ENCODE data around the gene SVIL. TPM values are rescaled to one million over a fixed set of nuclear protein-coding genes. Genes with fewer than 3 reads are reported as not detected.

Gene SVIL
- total and polyA plus RNA-seq, 2 experiments from 2014 or later = 5.9 to 7.3 TPM

- no peak overlapping the region for H2AFZ ChIP-seq
- H3F3A ChIP-seq (ENCODE audit: insufficient read depth) = peaks cover 10% of the 10 kb centered on the region; the same call in 1 of the 2 replicates
- H3K4me1 ChIP-seq (ENCODE audit: insufficient read depth) = peaks cover 5% of the 10 kb centered on the region; the same call in 1 of the 2 replicates
- H3K27ac ChIP-seq = no peak overlapping the region
- in situ Hi-C loops (cut with MboI) = no loop called here
- H3K36me3 ChIP-seq (ENCODE audit: low read depth) = no peaks in the 10 kb centered on the region
- H3K27me3 ChIP-seq (replicated peaks; ENCODE audit: insufficient read depth) = no peaks in the 10 kb centered on the region
- no peak overlapping the region for H3K4me2 ChIP-seq (ENCODE audit: unreplicated experiment)
- H4K20me1 ChIP-seq (ENCODE audit: insufficient read depth) = no peaks in the 10 kb centered on the region
- no peaks in the 10 kb centered on the region for H3K9me2 ChIP-seq (ENCODE audit: insufficient read depth)
- DNase-seq = no peak
- H3K9me3 ChIP-seq (ENCODE audit: low read depth) = no peaks in the 10 kb centered on the region
- TF ChIP-seq EZH2 (IDR thresholded peaks at IDR 0.05; ENCODE audit: insufficient read depth, poor library complexity, severe bottlenecking) (no peak), EZH2phosphoT487 (IDR thresholded peaks at IDR 0.05; ENCODE audit: insufficient read depth, low read depth) (no peak)
- no peak overlapping the region for H3K9ac ChIP-seq
- no peaks in the 10 kb centered on the region for H3K79me2 ChIP-seq (ENCODE audit: insufficient read depth)
- WGBS, 2 experiments (ENCODE audit: low coverage in 1 of 2, low lambda C conversion rate in 2 of 2, missing lambda C conversion rate in 2 of 2) = 27 to 34% methylated on average over 4 of the region's 4 CpGs
- H3K4me3 ChIP-seq = no peak overlapping the region
Observed at GRCh38 chr10:29670761-29671160, 36.0 kb upstream of the SVIL start.

GRCh38 chr10:29669149-29669548 lies 34.4 kb upstream of the SVIL start:
- Histone ChIP-seq H3K36me3 (ENCODE audit: low read depth) (no peaks in the 10 kb centered on the region), H3K4me1 (ENCODE audit: insufficient read depth) (peaks cover 5% of the 10 kb centered on the region; the same call in 1 of the 2 replicates), H3K9ac (no peak overlapping the region), H4K20me1 (ENCODE audit: insufficient read depth) (no peaks in the 10 kb centered on the region), H3K27me3 (replicated peaks; ENCODE audit: insufficient read depth) (no peaks in the 10 kb centered on the region), H3K27ac (no peak overlapping the region), H3K4me3 (no peak overlapping the region), H2AFZ (no peak overlapping the region), H3K9me3 (ENCODE audit: low read depth) (no peaks in the 10 kb centered on the region), H3K4me2 (ENCODE audit: unreplicated experiment) (no peak overlapping the region), H3K79me2 (ENCODE audit: insufficient read depth) (no peaks in the 10 kb centered on the region), H3K9me2 (ENCODE audit: insufficient read depth) (no peaks in the 10 kb centered on the region), H3F3A (ENCODE audit: insufficient read depth) (peaks cover 10% of the 10 kb centered on the region; the same call in 1 of the 2 replicates)
- 51 to 62% methylated on average over 3 of the region's 3 CpGs for WGBS, 2 experiments (ENCODE audit: low coverage in 1 of 2, low lambda C conversion rate in 2 of 2, missing lambda C conversion rate in 2 of 2)
- in situ Hi-C loops (cut with MboI) = no loop called here
- TF ChIP-seq EZH2 (IDR thresholded peaks at IDR 0.05; ENCODE audit: insufficient read depth, poor library complexity, severe bottlenecking) (no peak), EZH2phosphoT487 (IDR thresholded peaks at IDR 0.05; ENCODE audit: insufficient read depth, low read depth) (no peak)
- DNase-seq = no peak

- no peak overlapping the region for H3K4me3 ChIP-seq
- H3K27me3 ChIP-seq (replicated peaks; ENCODE audit: insufficient read depth) = no peaks in the 10 kb centered on the region
- no peak overlapping the region for H3K9ac ChIP-seq
- peaks cover 5% of the 10 kb centered on the region; the same call in 1 of the 2 replicates for H3K4me1 ChIP-seq (ENCODE audit: insufficient read depth)
- in situ Hi-C loops (cut with MboI) = no loop called here
- H3K9me3 ChIP-seq (ENCODE audit: low read depth) = no peaks in the 10 kb centered on the region
- H3K27ac ChIP-seq = no peak overlapping the region
- H3K79me2 ChIP-seq (ENCODE audit: insufficient read depth) = no peaks in the 10 kb centered on the region
- DNase-seq = peak; percentile 30
- TF ChIP-seq EZH2phosphoT487 (IDR thresholded peaks at IDR 0.05; ENCODE audit: insufficient read depth, low read depth) (no peak), EZH2 (IDR thresholded peaks at IDR 0.05; ENCODE audit: insufficient read depth, poor library complexity, severe bottlenecking) (no peak)
- H3K36me3 ChIP-seq (ENCODE audit: low read depth) = no peaks in the 10 kb centered on the region
- no peaks in the 10 kb centered on the region for H3K9me2 ChIP-seq (ENCODE audit: insufficient read depth)
- H4K20me1 ChIP-seq (ENCODE audit: insufficient read depth) = no peaks in the 10 kb centered on the region
- no peak overlapping the region for H2AFZ ChIP-seq
- H3K4me2 ChIP-seq (ENCODE audit: unreplicated experiment) = no peak overlapping the region
- WGBS, 2 experiments (ENCODE audit: low coverage in 1 of 2, low lambda C conversion rate in 2 of 2, missing lambda C conversion rate in 2 of 2) = 81 to 83% methylated on average over 4 of the region's 4 CpGs
- peaks cover 10% of the 10 kb centered on the region; the same call in 1 of the 2 replicates for H3F3A ChIP-seq (ENCODE audit: insufficient read depth)
Observed at GRCh38 chr10:29668628-29669027, 33.9 kb upstream of the SVIL start.

- Histone ChIP-seq H3K27me3 (replicated peaks; ENCODE audit: insufficient read depth) (no peaks in the 10 kb centered on the region), H3K36me3 (ENCODE audit: low read depth) (no peaks in the 10 kb centered on the region), H3F3A (ENCODE audit: insufficient read depth) (peaks cover 10% of the 10 kb centered on the region; the same call in 1 of the 2 replicates), H2AFZ (no peak overlapping the region), H3K4me3 (no peak overlapping the region), H3K27ac (no peak overlapping the region), H3K4me1 (ENCODE audit: insufficient read depth) (peaks cover 5% of the 10 kb centered on the region; the same call in 1 of the 2 replicates), H3K4me2 (ENCODE audit: unreplicated experiment) (no peak overlapping the region), H4K20me1 (ENCODE audit: insufficient read depth) (no peaks in the 10 kb centered on the region), H3K9me2 (ENCODE audit: insufficient read depth) (no peaks in the 10 kb centered on the region), H3K9ac (no peak overlapping the region), H3K9me3 (ENCODE audit: low read depth) (no peaks in the 10 kb centered on the region), H3K79me2 (ENCODE audit: insufficient read depth) (no peaks in the 10 kb centered on the region)
- no peak for DNase-seq
- in situ Hi-C loops (cut with MboI) = no loop called here
- WGBS, 2 experiments (ENCODE audit: low coverage in 1 of 2, low lambda C conversion rate in 2 of 2, missing lambda C conversion rate in 2 of 2) = 60 to 67% methylated on average over 3 of the region's 3 CpGs
- TF ChIP-seq EZH2 (IDR thresholded peaks at IDR 0.05; ENCODE audit: insufficient read depth, poor library complexity, severe bottlenecking) (no peak), EZH2phosphoT487 (IDR thresholded peaks at IDR 0.05; ENCODE audit: insufficient read depth, low read depth) (no peak)
Observed at GRCh38 chr10:29667191-29667590, 32.4 kb upstream of the SVIL start.

Data from GM23248 (cell line).